GM21367 (cell line): ENCODE results near the gene TMEM63A.
"Not testable (repeated sequence)": the region's sequence is repeated elsewhere in the genome, so short reads cannot be mapped to it uniquely, and the experiment has no call there.

Source experiments
- ATAC-seq: cut with Tn5 transposase; IDR thresholded peaks from one replicate; pipeline ENCODE4 v1.9.1; 2021; ENCODE audit not compliant: unreplicated experiment

The TMEM63A gene

GRCh38 chr1:225806736-225807135 lies 75.4 kb downstream of the TMEM63A start:
- ATAC-seq, result not testable (repeated sequence)

DNA sequence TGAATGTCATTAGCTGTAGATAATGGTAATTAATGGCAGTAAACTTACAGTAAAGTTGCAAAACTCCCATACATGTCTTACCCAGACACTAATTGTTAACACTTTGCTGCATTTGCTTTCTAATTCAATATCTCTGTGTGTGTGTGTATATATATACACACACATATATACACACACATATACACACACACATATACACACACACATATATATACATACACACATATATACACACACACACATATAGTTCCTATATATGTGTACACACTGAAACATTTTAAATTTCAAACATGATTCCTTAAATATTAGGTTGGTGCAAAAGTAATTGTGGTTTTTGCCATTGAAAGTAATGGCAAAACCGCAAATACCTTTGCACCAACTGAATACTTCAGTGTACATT lies 75.9 kb downstream of the TMEM63A start:
- no peak for ATAC-seq

DNA sequence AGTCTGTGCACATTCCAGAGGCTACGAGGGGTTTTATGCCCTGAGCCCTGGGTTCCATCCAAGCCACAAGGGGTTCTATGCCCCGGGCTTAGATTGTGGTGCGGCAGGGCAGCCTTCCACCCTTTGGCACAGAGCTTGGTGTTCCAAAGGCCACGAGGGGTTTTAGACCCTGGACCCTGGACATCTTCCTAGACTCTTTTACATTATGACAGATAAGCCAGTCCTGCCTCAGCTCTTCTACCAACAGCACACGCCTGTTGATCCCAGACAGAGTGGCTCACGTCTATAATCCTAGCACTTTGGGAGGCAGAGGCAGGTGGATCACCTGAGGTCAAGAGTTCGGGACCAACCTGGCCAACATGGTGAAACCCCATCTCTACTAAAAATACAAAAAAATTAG lies 81.0 kb downstream of the TMEM63A start:
- ATAC-seq, result not testable (repeated sequence)

DNA sequence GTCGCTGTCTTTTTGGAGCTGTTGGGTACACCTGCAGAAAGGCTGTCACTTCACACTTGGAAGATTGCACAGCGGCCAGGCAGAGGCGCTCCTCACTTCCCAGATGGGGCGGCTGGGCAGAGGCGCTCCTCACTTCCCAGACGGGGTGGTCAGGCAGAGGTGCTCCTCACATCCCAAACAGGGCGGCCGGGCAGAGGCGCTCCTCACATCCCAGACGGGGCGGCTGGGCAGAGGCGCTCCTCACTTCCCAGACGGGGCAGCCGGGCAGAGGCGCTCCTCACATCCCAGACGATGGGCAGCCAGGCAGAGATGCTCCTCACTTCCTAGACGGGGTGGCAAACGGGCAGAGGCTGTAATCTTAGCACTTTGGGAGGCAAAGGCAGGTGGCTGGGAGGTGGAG lies 86.1 kb downstream of the TMEM63A start:
- not testable (repeated sequence) for ATAC-seq
